Astrocyte (in vitro differentiated cells and primary cell): ENCODE data around the gene QRICH1. TPM values are rescaled to one million over a fixed set of nuclear protein-coding genes. Genes with fewer than 3 reads are reported as not detected.

Source experiments
- DNase-seq: peaks from one replicate; pipeline ENCODE4 v3.0.0-alpha.2; 2010; ENCODE audit warnings: low read depth
- FAIRE-seq: peaks from 2 replicates; lab custom pipeline; 2011; peaks lifted over from hg19 to GRCh38; lab: Jason Lieb, UNC
- H2AFZ ChIP-seq: 2 replicates; pipeline ENCODE4 v1.6.0; 2012; ENCODE audit warnings: low read depth, low read length, inconsistent platforms
- H3K27ac ChIP-seq: 2 replicates; pipeline ENCODE4 v1.5.1; 2011; ENCODE audit warnings: low read depth, low read length, inconsistent platforms
- H3K27me3 ChIP-seq: 2 replicates; pipeline ENCODE4 v1.6.0; 2011; ENCODE audit warnings: low read length, inconsistent platforms; ENCODE audit not compliant: insufficient read depth
- H3K36me3 ChIP-seq: 2 replicates; pipeline ENCODE4 v1.5.1; 2011; ENCODE audit warnings: low read length, inconsistent platforms; ENCODE audit not compliant: insufficient read depth
- H3K4me1 ChIP-seq: 2 replicates; pipeline ENCODE4 v1.5.1; 2011; ENCODE audit warnings: low read length, inconsistent platforms; ENCODE audit not compliant: insufficient read depth
- H3K4me2 ChIP-seq: 2 replicates; pipeline ENCODE4 v1.6.0; 2012; ENCODE audit warnings: low read length, inconsistent platforms
- H3K4me3 ChIP-seq: 2 replicates; pipeline ENCODE4 v1.5.1; 2011; ENCODE audit warnings: low read depth, mild to moderate bottlenecking, low read length, inconsistent platforms; ENCODE audit not compliant: insufficient read depth
- H3K79me2 ChIP-seq: 2 replicates; pipeline ENCODE4 v1.6.0; 2012; ENCODE audit warnings: mild to moderate bottlenecking, low read length, inconsistent platforms; ENCODE audit not compliant: insufficient read depth
- H3K9ac ChIP-seq: 2 replicates; pipeline ENCODE4 v1.6.0; 2012; ENCODE audit warnings: mild to moderate bottlenecking, low read length, inconsistent platforms
- H3K9me3 ChIP-seq: 2 replicates; pipeline ENCODE4 v1.5.1; 2012; ENCODE audit warnings: low read depth, mild to moderate bottlenecking, low read length, inconsistent platforms; ENCODE audit not compliant: insufficient read depth
- H4K20me1 ChIP-seq: 2 replicates; pipeline ENCODE4 v1.6.0; 2012; ENCODE audit warnings: low read length, inconsistent platforms; ENCODE audit not compliant: insufficient read depth
- H3K27ac Mint-ChIP-seq: one replicate; pipeline ENCODE4 v1.8.0; 2021; ENCODE audit warnings: mild to moderate bottlenecking, mixed read lengths; ENCODE audit not compliant: unreplicated experiment
- H3K27me3 Mint-ChIP-seq: one replicate; pipeline ENCODE4 v1.8.0; 2021; ENCODE audit warnings: low read depth, mixed read lengths; ENCODE audit not compliant: unreplicated experiment
- H3K36me3 Mint-ChIP-seq: one replicate; pipeline ENCODE4 v1.8.0; 2021; ENCODE audit warnings: low read depth, mixed read lengths; ENCODE audit not compliant: unreplicated experiment
- H3K4me1 Mint-ChIP-seq: one replicate; pipeline ENCODE4 v1.8.0; 2021; ENCODE audit warnings: low read depth, mixed read lengths; ENCODE audit not compliant: unreplicated experiment
- H3K4me3 Mint-ChIP-seq: one replicate; pipeline ENCODE4 v1.8.0; 2021; ENCODE audit warnings: mild to moderate bottlenecking, moderate library complexity, mixed read lengths; ENCODE audit not compliant: unreplicated experiment
- H3K9me3 Mint-ChIP-seq: one replicate; pipeline ENCODE4 v1.8.0; 2021; ENCODE audit warnings: mild to moderate bottlenecking, mixed read lengths; ENCODE audit not compliant: unreplicated experiment
- EZH2 ChIP-seq: IDR thresholded peaks from 2 replicates; pipeline ENCODE4 v1.6.1; 2012; ENCODE audit warnings: mild to moderate bottlenecking, low read length, inconsistent platforms; ENCODE audit not compliant: insufficient read depth
- total RNA-seq: library from RNA; stranded (reverse); gene quantifications from 2 replicates; pipeline ENCODE4 v1.2.1, GENCODE V29; 2021
- TF ChIP-seq, protein P1 (sequence below): IDR thresholded peaks from 2 replicates; pipeline ENCODE4 v1.5.1; 2011; ENCODE audit warnings: low read depth, mild to moderate bottlenecking, inconsistent platforms, low read length, moderate library complexity; ENCODE audit not compliant: insufficient read depth

QRICH1 gene
- total RNA-seq, 1 donor from 2014 or later, result 119 TPM

DNA sequence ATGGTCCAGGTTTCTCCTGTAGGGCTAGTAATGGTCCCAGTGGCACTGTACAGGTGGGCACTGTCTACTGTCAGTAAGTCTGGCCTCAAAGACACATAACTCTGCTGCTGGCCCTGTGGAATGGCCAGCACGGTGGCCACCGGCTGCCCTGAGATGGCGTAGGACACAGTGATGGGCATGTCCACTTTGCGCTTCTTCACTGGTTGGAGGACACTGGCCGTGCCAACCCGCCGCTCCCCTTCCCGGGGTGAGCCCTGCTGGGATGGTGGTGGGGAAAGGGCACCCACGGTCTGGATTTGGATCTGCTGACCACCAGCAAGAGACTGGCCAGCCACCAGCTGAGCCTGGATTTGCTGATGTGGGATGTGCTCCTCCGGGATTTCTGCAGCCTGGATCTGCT is 36.6 kb downstream of the QRICH1 start:
- no peak for TF ChIP-seq EZH2
- Histone ChIP-seq H3K9ac (no peak overlapping the region), H3K4me1 (no peaks in the 10 kb centered on the region), H3K4me2 (no peak overlapping the region), H3K4me3 (no peak overlapping the region), H3K36me3 (peaks cover 34% of the 10 kb centered on the region), H3K27ac (no peak overlapping the region), H3K79me2 (peaks cover 50% of the 10 kb centered on the region), H3K9me3 (no peaks in the 10 kb centered on the region), H2AFZ (no peak overlapping the region), H3K27me3 (no peaks in the 10 kb centered on the region), H4K20me1 (peaks cover 50% of the 10 kb centered on the region)
- Mint-ChIP-seq H3K27ac (no peak overlapping the region), H3K27me3 (no peaks in the 10 kb centered on the region), H3K4me3 (no peak overlapping the region), H3K36me3 (peaks cover 22% of the 10 kb centered on the region), H3K4me1 (no peaks in the 10 kb centered on the region), H3K9me3 (no peaks in the 10 kb centered on the region)
- no peak for DNase-seq
- no peak for FAIRE-seq

DNA sequence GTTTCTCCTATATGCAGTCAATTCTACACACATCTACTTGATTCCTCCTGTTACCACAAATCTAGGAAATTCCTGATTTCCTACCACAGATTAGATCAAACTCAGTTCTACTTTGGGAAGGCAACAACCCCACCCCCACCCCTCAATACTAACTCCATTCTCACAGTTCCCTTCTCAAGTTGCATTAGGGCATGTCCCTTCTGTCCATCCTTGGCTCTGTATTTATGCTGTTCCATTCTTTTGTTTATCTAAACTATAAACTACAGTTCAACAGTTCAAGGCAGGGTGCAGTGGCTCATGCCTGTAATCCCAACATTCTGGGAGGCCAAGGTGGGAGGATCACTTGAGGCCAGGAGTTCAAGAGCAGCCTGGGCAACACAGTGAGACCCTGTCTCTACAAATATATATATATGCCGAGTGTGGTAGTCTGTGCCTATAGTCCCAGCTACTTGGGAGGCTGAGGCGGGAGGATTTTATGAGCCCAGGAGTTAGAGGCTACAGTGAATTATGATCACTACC is 39.5 kb downstream of the QRICH1 start:
- Histone ChIP-seq H4K20me1 (peaks cover 46% of the 10 kb centered on the region), H3K4me2 (no peak overlapping the region), H3K4me3 (no peak overlapping the region), H3K27ac (no peak overlapping the region), H3K9ac (no peak overlapping the region), H2AFZ (no peak overlapping the region), H3K4me1 (no peaks in the 10 kb centered on the region), H3K9me3 (no peaks in the 10 kb centered on the region), H3K27me3 (no peaks in the 10 kb centered on the region), H3K79me2 (peaks cover 52% of the 10 kb centered on the region), H3K36me3 (peaks cover 35% of the 10 kb centered on the region)
- no peak overlapping the region for H3K27ac Mint-ChIP-seq
- H3K36me3 Mint-ChIP-seq, result peaks cover 29% of the 10 kb centered on the region
- no peak for TF ChIP-seq EZH2
- TF ChIP-seq, protein P1, sequence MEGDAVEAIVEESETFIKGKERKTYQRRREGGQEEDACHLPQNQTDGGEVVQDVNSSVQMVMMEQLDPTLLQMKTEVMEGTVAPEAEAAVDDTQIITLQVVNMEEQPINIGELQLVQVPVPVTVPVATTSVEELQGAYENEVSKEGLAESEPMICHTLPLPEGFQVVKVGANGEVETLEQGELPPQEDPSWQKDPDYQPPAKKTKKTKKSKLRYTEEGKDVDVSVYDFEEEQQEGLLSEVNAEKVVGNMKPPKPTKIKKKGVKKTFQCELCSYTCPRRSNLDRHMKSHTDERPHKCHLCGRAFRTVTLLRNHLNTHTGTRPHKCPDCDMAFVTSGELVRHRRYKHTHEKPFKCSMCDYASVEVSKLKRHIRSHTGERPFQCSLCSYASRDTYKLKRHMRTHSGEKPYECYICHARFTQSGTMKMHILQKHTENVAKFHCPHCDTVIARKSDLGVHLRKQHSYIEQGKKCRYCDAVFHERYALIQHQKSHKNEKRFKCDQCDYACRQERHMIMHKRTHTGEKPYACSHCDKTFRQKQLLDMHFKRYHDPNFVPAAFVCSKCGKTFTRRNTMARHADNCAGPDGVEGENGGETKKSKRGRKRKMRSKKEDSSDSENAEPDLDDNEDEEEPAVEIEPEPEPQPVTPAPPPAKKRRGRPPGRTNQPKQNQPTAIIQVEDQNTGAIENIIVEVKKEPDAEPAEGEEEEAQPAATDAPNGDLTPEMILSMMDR, result no peak
- H3K27me3 Mint-ChIP-seq, result no peaks in the 10 kb centered on the region
- H3K4me1 Mint-ChIP-seq, result no peaks in the 10 kb centered on the region
- no peak for DNase-seq
- H3K4me3 Mint-ChIP-seq, result no peak overlapping the region
- H3K9me3 Mint-ChIP-seq, result no peaks in the 10 kb centered on the region
- FAIRE-seq, result no peak

DNA sequence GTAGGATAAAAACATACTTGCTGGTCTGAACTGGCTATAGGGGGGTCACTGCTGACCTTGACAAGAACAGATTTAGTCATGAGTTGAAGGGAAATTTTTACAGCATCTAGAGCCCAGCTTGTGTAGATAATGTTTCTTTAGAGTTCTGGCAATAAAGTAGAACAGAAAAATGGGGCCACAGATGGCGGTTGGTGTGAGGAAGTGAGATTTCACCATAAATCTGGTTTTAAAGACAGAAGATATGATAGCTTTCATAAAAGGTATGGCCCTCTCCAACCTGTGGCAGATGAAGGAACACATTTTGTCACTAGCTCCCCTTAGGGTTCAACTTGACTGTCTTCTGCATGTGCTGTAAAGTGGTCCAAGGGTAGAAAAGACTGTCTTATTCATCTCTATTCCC is 40.3 kb downstream of the QRICH1 start:
- Histone ChIP-seq H3K27me3 (no peaks in the 10 kb centered on the region), H3K4me1 (no peaks in the 10 kb centered on the region), H3K36me3 (peaks cover 35% of the 10 kb centered on the region), H2AFZ (no peak overlapping the region), H3K4me2 (no peak overlapping the region), H3K9me3 (no peaks in the 10 kb centered on the region), H3K27ac (no peak overlapping the region), H3K79me2 (peaks cover 52% of the 10 kb centered on the region), H3K4me3 (no peak overlapping the region), H3K9ac (no peak overlapping the region), H4K20me1 (peaks cover 46% of the 10 kb centered on the region)
- DNase-seq (no peak), FAIRE-seq (no peak)
- Mint-ChIP-seq H3K9me3 (no peaks in the 10 kb centered on the region), H3K36me3 (peaks cover 31% of the 10 kb centered on the region), H3K27ac (no peak overlapping the region), H3K4me3 (no peak overlapping the region), H3K27me3 (no peaks in the 10 kb centered on the region), H3K4me1 (no peaks in the 10 kb centered on the region)
- TF ChIP-seq, protein P1, result no peak
- no peak for TF ChIP-seq EZH2
